Neuron (in vitro differentiated cells): ENCODE results near the gene FHOD3.

Experiments used
- H2AFZ ChIP-seq: one replicate; pipeline ENCODE4 v1.6.1; 2013; ENCODE audit warnings: low read depth, mild to moderate bottlenecking, inconsistent platforms, low read length, moderate library complexity
- H3K27me3 ChIP-seq: one replicate; pipeline ENCODE4 v1.6.1; 2013; ENCODE audit warnings: low read length; ENCODE audit not compliant: insufficient read depth
- H3K36me3 ChIP-seq: one replicate; pipeline ENCODE4 v1.6.1; 2013; ENCODE audit warnings: low read length; ENCODE audit not compliant: insufficient read depth
- H3K4me1 ChIP-seq: one replicate; pipeline ENCODE4 v1.6.1; 2013; ENCODE audit warnings: low read length; ENCODE audit not compliant: insufficient read depth
- H3K4me3 ChIP-seq: 2 replicates; pipeline ENCODE4 v1.5.1; 2013; ENCODE audit warnings: mild to moderate bottlenecking, low read length, moderate library complexity
- H3K9me3 ChIP-seq: one replicate; pipeline ENCODE4 v1.6.1; 2013; ENCODE audit warnings: low read length

FHOD3 gene

DNA sequence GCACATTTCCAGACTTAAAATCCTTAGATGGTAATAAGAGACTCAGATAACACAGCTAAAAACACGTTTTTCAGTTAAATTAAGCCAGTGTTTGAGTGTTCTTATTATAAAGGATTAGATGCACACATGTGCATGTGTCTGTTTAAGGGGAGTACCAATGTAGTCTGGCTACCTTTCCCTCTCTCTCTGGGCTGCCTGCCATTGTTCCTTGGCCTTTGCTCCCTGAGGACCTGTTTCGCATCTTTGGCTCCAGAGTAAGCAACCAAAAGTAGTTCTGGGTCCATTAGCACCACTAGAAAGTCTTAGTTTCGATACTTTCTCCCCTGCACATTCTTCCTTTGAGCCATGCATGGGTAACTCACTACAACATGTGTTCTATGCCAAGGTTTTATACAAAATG, 303.0 kb downstream of the FHOD3 start:
- Histone ChIP-seq H3K27me3 (no peaks in the 10 kb centered on the region), H3K36me3 (peaks cover 13% of the 10 kb centered on the region), H3K4me1 (no peaks in the 10 kb centered on the region), H3K9me3 (no peaks in the 10 kb centered on the region), H2AFZ (no peak overlapping the region), H3K4me3 (no peak overlapping the region)

DNA sequence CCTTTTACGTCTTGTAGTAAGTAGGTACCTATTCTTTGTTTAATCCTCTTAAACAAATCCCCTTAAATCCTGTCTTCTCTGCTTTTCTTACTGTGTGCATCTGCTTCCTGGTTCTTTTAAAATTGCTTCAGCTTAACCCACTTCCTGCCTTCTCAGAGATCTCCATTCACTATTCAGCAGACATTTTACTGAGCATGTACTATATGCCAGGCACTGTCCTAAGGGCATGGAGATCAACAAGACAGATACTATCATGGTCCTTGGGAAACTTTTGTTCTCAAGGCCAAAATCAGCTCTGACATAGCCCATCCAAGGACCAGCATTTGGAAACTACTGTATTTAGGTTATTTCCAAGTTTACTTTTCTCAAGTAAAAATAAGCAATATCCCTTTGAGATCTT, 303.8 kb downstream of the FHOD3 start:
- Histone ChIP-seq H2AFZ (no peak overlapping the region), H3K4me3 (no peak overlapping the region), H3K4me1 (no peaks in the 10 kb centered on the region), H3K36me3 (peaks cover 13% of the 10 kb centered on the region), H3K9me3 (no peaks in the 10 kb centered on the region), H3K27me3 (no peaks in the 10 kb centered on the region)

DNA sequence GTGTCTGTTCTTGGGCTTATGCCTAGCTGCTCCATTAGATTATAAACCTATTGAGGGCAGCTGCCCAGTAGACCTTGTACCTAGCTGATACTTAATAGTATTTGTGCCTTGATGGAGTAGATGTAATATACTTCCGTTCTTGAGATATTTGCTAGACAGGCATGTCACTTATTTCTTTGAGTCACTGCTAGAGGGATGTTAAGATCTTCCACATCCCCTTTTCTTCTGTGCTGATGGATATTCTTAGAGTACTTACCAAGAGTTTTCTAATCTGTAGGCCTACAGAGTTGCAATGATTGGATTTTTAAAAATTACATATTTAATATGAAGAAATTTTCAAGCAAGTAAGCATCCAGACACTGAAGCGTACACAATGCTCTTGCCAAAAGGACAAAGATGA, 304.6 kb downstream of the FHOD3 start:
- H3K4me1 ChIP-seq = no peaks in the 10 kb centered on the region
- H3K9me3 ChIP-seq = no peaks in the 10 kb centered on the region
- no peak overlapping the region for H3K4me3 ChIP-seq
- H3K27me3 ChIP-seq = no peaks in the 10 kb centered on the region
- H2AFZ ChIP-seq = no peak overlapping the region
- peaks cover 10% of the 10 kb centered on the region for H3K36me3 ChIP-seq

DNA sequence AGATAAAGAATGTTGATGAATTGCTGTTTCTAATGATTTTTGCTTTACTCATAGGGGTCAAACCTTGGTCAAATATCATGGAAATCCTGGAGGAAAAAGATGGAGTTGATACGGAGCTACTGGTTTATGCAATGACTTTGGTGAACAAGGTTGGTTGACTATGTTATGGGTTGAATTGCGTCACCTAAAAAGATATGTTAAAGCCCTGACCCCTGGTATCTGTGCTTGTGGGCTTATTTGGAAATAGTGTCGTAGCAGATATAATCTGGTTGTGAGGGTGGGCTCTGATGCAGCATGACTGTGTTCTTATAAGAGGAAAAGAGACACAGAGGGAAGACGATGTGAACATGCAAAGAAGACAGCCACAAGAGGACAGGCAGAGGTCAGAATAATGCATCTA, 305.1 kb downstream of the FHOD3 start:
- Histone ChIP-seq H3K27me3 (no peaks in the 10 kb centered on the region), H2AFZ (no peak overlapping the region), H3K36me3 (peaks cover 10% of the 10 kb centered on the region), H3K4me1 (no peaks in the 10 kb centered on the region), H3K9me3 (no peaks in the 10 kb centered on the region), H3K4me3 (no peak overlapping the region)

DNA sequence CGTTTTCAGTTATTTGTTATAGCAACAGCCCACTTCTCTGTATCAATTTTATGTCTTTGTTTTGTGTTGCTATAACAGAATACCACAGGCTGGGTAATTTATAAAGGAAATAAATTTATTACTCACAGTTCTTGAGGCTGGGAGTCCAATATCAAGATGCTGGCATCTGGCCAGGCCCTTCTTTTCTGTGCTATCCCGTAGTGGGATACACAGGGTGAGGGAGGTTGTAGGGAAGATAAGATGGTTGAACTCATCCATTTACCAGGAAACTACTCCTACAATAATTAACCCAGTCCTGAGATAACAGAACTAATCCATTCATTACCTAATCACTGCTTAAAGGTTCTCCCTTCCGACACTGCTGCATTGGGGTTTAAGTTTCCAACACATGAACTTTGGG, 310.6 kb downstream of the FHOD3 start:
- Histone ChIP-seq H3K4me1 (no peaks in the 10 kb centered on the region), H3K4me3 (no peak overlapping the region), H3K9me3 (peaks cover 4% of the 10 kb centered on the region), H2AFZ (no peak overlapping the region), H3K36me3 (peaks cover 15% of the 10 kb centered on the region), H3K27me3 (no peaks in the 10 kb centered on the region)

DNA sequence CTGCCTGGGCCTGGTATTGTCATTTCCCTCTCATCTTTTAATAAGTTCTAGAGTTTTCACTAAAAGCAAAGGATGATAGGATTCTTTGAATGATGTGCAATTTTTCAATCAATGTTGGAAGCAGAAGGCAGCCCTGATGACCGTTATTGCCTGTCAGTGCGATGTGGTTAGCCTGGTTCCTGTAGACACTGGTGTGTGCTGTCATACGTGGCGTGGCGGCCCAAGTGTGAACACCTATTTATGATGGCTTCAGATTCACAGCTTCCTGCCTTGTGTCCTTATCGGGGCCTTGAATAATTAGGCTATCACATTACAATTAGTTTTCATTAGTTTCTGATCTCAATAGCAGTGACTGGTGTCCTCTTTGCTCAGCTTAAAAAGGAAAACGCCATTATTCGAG, 312.7 kb downstream of the FHOD3 start:
- Histone ChIP-seq H3K9me3 (peaks cover 6% of the 10 kb centered on the region), H3K4me3 (no peak overlapping the region), H2AFZ (no peak overlapping the region), H3K27me3 (no peaks in the 10 kb centered on the region), H3K4me1 (no peaks in the 10 kb centered on the region), H3K36me3 (peaks cover 21% of the 10 kb centered on the region)

DNA sequence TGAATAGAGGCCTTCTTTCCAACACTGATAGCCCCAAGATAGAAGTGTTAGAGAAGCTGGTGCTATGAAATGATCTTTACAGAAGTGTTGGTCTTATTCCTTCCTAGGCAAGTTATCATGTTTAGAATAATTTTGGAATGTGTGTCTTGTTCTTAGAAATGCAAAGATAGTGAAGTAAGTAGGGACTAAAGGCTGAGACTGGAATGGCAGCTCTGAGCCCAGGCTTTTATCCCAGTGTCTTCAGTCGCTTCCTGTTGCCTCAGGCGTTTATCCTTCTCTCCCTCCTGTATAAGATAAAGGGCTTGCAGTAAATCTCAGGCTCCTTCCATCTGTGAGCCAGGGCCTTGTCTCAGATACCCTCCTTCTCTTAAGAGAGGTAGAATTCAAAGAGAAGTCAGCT, 313.1 kb downstream of the FHOD3 start:
- Histone ChIP-seq H3K4me3 (no peak overlapping the region), H2AFZ (no peak overlapping the region), H3K4me1 (no peaks in the 10 kb centered on the region), H3K27me3 (no peaks in the 10 kb centered on the region), H3K36me3 (peaks cover 21% of the 10 kb centered on the region), H3K9me3 (peaks cover 6% of the 10 kb centered on the region)

DNA sequence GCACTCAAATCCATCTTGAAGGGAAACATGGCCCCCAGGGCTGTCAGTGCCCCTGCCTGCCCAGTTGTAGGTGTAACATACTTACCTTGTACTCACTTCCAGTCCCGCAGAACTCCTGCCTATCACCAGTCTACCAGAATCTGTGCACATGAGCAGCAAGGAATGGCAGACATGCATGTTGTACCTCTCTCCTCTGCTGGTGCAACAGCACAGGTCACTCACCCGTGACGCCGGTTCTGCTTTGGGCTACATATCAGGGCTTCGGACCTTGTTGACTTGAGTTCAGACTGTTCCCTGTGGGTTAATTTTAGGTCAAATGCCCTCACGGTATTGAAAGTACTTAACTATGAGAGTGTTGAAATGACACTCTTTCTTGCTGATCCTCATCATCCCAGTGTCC, 315.6 kb downstream of the FHOD3 start:
- Histone ChIP-seq H3K36me3 (peaks cover 21% of the 10 kb centered on the region), H3K9me3 (peaks cover 6% of the 10 kb centered on the region), H2AFZ (no peak overlapping the region), H3K27me3 (no peaks in the 10 kb centered on the region), H3K4me3 (no peak overlapping the region), H3K4me1 (no peaks in the 10 kb centered on the region)

DNA sequence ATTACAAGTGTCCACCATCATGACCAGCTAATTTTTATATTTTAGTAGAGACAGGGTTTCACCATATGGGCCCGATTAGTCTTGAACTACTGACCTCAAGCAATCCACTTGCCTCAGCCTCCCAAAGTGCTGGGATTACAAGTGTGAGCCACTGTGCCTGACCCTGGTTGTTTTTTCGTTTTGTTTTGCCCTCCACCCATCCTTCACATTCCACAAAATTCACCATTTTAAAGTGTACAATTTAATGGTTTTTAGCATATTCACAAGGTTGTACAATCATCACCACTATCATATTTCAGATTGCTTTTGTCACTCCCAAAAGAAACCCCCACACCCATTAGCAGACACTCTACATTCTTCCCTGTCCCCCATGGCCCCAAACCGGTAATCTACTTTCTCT, 316.3 kb downstream of the FHOD3 start:
- no peaks in the 10 kb centered on the region for H3K4me1 ChIP-seq
- no peak overlapping the region for H2AFZ ChIP-seq
- no peaks in the 10 kb centered on the region for H3K27me3 ChIP-seq
- no peak overlapping the region for H3K4me3 ChIP-seq
- peaks cover 21% of the 10 kb centered on the region for H3K36me3 ChIP-seq
- peaks cover 6% of the 10 kb centered on the region for H3K9me3 ChIP-seq

DNA sequence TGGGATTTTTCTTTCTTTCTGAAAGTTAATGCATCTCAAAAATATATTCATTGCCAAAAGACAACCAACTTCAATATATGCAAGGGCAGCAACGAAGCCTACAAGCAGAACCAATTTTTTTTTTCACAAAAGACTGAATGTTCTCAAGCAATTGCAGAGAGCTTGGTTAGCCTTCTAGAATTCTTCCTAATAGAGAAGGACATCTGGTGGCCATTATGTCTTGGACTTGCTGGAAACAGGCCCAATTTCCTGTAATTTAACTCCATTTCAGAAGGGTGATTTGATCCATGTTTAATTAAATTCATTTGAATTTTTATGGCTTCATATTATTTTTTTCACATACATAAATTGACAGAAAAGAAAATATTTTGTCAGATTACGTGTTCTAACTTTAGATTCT, 323.3 kb downstream of the FHOD3 start:
- no peaks in the 10 kb centered on the region for H3K4me1 ChIP-seq
- no peak overlapping the region for H3K4me3 ChIP-seq
- no peaks in the 10 kb centered on the region for H3K27me3 ChIP-seq
- no peak overlapping the region for H2AFZ ChIP-seq
- peaks cover 6% of the 10 kb centered on the region for H3K9me3 ChIP-seq
- peaks cover 4% of the 10 kb centered on the region for H3K36me3 ChIP-seq

DNA sequence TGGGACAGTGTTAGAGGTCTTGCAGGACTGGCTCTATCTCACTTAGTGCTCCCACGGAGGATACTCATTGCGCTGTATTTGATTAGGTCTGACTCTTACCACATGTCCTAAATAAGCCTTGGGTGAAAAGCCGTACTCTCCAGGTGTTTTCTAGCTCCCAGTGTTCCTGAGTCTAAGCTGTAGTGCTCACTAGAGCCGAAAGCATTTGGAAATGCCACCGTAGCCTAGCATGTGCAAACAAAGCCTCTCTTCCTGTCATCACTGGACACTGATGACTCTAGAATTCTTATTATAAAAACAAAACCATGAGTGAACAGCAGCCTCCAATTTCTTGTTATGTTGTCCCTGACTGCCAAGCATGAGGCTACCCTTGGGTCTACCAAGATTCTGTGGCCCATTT, 325.1 kb downstream of the FHOD3 start:
- Histone ChIP-seq H3K36me3 (peaks cover 19% of the 10 kb centered on the region), H2AFZ (no peak overlapping the region), H3K9me3 (peaks cover 6% of the 10 kb centered on the region), H3K27me3 (no peaks in the 10 kb centered on the region), H3K4me3 (no peak overlapping the region), H3K4me1 (no peaks in the 10 kb centered on the region)

DNA sequence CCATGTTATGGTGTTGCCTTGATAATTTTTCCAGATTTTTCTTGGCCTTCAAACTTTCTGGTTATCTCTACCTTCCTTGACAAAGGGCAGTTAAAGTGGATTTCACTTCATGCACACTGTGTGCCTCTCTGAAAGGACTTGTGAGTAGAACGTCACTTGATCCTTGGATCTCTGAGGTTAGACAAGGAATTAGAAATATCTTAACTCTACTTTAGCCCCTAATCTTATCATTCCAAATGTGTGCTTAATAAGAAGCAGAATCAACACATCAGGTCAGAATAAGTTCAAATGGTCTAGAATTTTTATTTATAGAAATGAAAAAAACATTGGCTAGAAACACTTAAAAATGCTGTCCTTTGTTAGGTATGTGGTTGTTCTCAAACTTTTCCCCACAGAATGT, 325.6 kb downstream of the FHOD3 start:
- Histone ChIP-seq H3K36me3 (peaks cover 22% of the 10 kb centered on the region), H3K9me3 (peaks cover 6% of the 10 kb centered on the region), H3K4me1 (no peaks in the 10 kb centered on the region)

DNA sequence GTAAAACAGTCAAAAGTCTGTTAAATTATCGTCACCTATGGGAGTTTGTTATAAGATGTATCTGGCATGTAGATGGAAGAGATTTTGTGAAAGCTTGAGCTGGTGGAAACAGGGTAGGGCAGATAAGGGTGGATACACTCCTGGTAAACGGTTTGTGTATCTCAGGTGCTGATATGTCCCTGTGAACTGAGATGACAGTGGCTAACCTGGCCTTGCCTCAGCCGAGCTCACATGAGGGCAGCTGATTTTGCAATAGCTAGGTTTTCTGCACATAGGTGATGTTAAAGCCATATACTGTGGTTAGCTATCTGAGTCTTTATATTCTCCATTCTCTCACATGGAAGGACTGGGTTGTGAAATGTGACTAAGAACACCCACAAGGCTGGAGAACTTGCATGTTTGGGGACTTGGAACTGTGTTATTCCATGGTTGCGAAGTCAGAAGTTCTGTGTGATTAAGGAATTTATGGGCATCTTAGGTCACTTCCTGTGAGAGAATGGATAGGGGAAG, 326.2 kb downstream of the FHOD3 start:
- Histone ChIP-seq H3K36me3 (peaks cover 22% of the 10 kb centered on the region), H3K4me1 (no peaks in the 10 kb centered on the region), H3K4me3 (no peak overlapping the region), H3K9me3 (peaks cover 6% of the 10 kb centered on the region), H2AFZ (no peak overlapping the region), H3K27me3 (no peaks in the 10 kb centered on the region)

More for the DNA sequence above, 325.6 kb downstream of the FHOD3 start:
- no peak overlapping the region for H2AFZ ChIP-seq
- H3K4me3 ChIP-seq = no peak overlapping the region
- H3K27me3 ChIP-seq = no peaks in the 10 kb centered on the region

DNA sequence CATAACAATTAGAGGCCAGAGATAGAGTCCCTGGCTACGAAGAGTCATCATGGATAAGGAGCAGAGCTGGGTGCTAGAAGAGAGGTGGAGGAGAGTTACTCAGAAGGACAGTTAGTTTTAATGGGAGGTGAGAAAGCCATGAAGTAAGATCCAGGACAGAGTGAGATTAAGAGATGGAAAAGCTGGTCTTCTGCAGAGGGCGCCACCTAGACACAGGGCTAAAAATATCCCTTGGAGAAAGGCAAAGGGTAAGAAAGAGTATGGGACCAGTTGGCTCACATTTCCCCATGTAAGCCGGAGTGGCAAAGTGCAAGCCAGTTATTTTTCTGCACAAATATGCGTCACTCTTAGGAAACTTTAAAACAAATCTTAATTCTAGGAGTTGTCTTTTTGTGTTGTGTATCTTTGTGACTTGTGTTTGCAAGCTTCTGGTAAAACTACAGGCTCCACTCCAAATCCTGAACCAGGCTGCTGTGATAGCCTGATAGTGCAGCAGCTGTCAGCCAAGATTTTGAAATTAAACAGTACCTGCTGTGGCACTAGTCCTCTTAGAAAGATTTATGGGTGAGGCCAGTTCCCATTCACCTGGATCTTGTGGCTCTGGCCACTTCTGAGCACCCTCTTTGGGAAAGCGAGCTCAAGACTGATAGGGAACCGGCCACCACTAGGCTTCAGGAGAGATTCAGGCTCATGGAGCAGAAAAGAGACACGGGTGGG, 327.1 kb downstream of the FHOD3 start:
- Histone ChIP-seq H3K27me3 (no peaks in the 10 kb centered on the region), H2AFZ (no peak overlapping the region), H3K4me3 (no peak overlapping the region), H3K9me3 (peaks cover 4% of the 10 kb centered on the region), H3K36me3 (peaks cover 22% of the 10 kb centered on the region), H3K4me1 (no peaks in the 10 kb centered on the region)
